MM.1S (cell line): Measurements from ENCODE around the gene SRRM4.

Source experiments
- DNase-seq: peaks from one replicate; pipeline ENCODE4 v3.0.0-alpha.2; 2015
- H2AFZ ChIP-seq: fragments of 300-600 bp; sonication (generic); 2 replicates; pipeline ENCODE4 v1.6.0; 2016; ENCODE audit warnings: antibody characterized with exemption, low read length
- H3F3A ChIP-seq: fragments of 300-600 bp; sonication (generic); 2 replicates; pipeline ENCODE4 v1.6.1; 2016; ENCODE audit warnings: mild to moderate bottlenecking, antibody characterized with exemption, low read length, moderate library complexity, mixed read lengths; ENCODE audit not compliant: insufficient read depth
- H3K27ac ChIP-seq: fragments of 300-600 bp; sonication (generic); 2 replicates; pipeline ENCODE4 v1.5.1; 2016; ENCODE audit warnings: mild to moderate bottlenecking, low read length
- H3K27me3 ChIP-seq: fragments of 300-600 bp; sonication (generic); replicated peaks from 2 replicates; pipeline ENCODE4 v1.6.0; 2016; ENCODE audit warnings: low read length; ENCODE audit not compliant: insufficient read depth
- H3K36me3 ChIP-seq: fragments of 300-600 bp; sonication (generic); replicated peaks from 2 replicates; pipeline ENCODE4 v1.6.1; 2016; ENCODE audit warnings: mild to moderate bottlenecking, low read length, mixed read lengths; ENCODE audit not compliant: insufficient read depth
- H3K4me1 ChIP-seq: fragments of 300-600 bp; sonication (generic); 2 replicates; pipeline ENCODE4 v1.6.1; 2016; ENCODE audit warnings: low read length, mixed read lengths
- H3K4me2 ChIP-seq: fragments of 300-600 bp; sonication (generic); 2 replicates; pipeline ENCODE4 v1.6.0; 2016; ENCODE audit warnings: low read depth, low read length
- H3K4me3 ChIP-seq: fragments of 300-600 bp; sonication (generic); 2 replicates; pipeline ENCODE4 v1.5.1; 2016; ENCODE audit warnings: low read length, mixed read lengths
- H3K79me2 ChIP-seq: fragments of 300-600 bp; sonication (generic); 2 replicates; pipeline ENCODE4 v1.6.1; 2016; ENCODE audit warnings: mixed run types, low read length, mixed read lengths
- H3K9ac ChIP-seq: fragments of 300-600 bp; sonication (generic); 2 replicates; pipeline ENCODE4 v1.6.1; 2016; ENCODE audit warnings: low read length, mixed read lengths
- H3K9me2 ChIP-seq: fragments of 300-600 bp; sonication (generic); replicated peaks from 2 replicates; pipeline ENCODE4 v1.6.1; 2016; ENCODE audit warnings: mild to moderate bottlenecking, low read length, mixed read lengths; ENCODE audit not compliant: insufficient read depth
- H3K9me3 ChIP-seq: fragments of 300-600 bp; sonication (generic); replicated peaks from 2 replicates; pipeline ENCODE4 v1.6.1; 2016; ENCODE audit warnings: mild to moderate bottlenecking, low read length, mixed read lengths; ENCODE audit not compliant: insufficient read depth
- H4K20me1 ChIP-seq: fragments of 300-600 bp; sonication (generic); 2 replicates; pipeline ENCODE4 v1.6.1; 2016; ENCODE audit warnings: mild to moderate bottlenecking, low read length, moderate library complexity, mixed read lengths; ENCODE audit not compliant: insufficient read depth
- CTCF ChIP-seq: fragments of 300-600 bp; sonication (generic); IDR thresholded peaks from 2 replicates; pipeline ENCODE4 v1.5.1; 2016; ENCODE audit warnings: antibody characterized with exemption, low read length, mixed read lengths
- EZH2 ChIP-seq: fragments of 300-600 bp; sonication (generic); optimal IDR thresholded peaks from 2 replicates; pipeline ENCODE3; 2017; ENCODE audit warnings: low read depth, mild to moderate bottlenecking, antibody characterized with exemption, low read length, mixed read lengths
- EZH2phosphoT487 ChIP-seq: fragments of 300-600 bp; sonication (generic); IDR thresholded peaks from 2 replicates; pipeline ENCODE4 v1.6.1; 2018; ENCODE audit warnings: antibody characterized with exemption, low read length

The SRRM4 gene

GRCh38 chr12:119115296-119115905 lies 134.1 kb downstream of the SRRM4 start:
- Histone ChIP-seq H3K9me2 (no peaks in the 10 kb centered on the region), H3K79me2 (no peaks in the 10 kb centered on the region), H3K4me3 (no peak overlapping the region), H3K9ac (no peak overlapping the region), H3K27ac (no peak overlapping the region), H3K4me1 (no peaks in the 10 kb centered on the region), H3K4me2 (no peak overlapping the region), H4K20me1 (no peaks in the 10 kb centered on the region), H3F3A (no peaks in the 10 kb centered on the region), H3K36me3 (no peaks in the 10 kb centered on the region), H3K9me3 (no peaks in the 10 kb centered on the region), H2AFZ (no peak overlapping the region), H3K27me3 (no peaks in the 10 kb centered on the region)
- peak; percentile 27 for DNase-seq
- TF ChIP-seq EZH2phosphoT487, result no peak
- no peak for TF ChIP-seq EZH2
- TF ChIP-seq CTCF, result peak; percentile 57

- H3K4me1 ChIP-seq, result no peaks in the 10 kb centered on the region
- TF ChIP-seq EZH2 (no peak), CTCF (no peak), EZH2phosphoT487 (no peak)
- H2AFZ ChIP-seq, result no peak overlapping the region
- H3K9me2 ChIP-seq, result no peaks in the 10 kb centered on the region
- no peaks in the 10 kb centered on the region for H3K27me3 ChIP-seq
- H3K4me2 ChIP-seq, result no peak overlapping the region
- H3K79me2 ChIP-seq, result no peaks in the 10 kb centered on the region
- no peaks in the 10 kb centered on the region for H3K36me3 ChIP-seq
- H3K9ac ChIP-seq, result no peak overlapping the region
- no peak overlapping the region for H3K4me3 ChIP-seq
- no peak overlapping the region for H3K27ac ChIP-seq
- no peaks in the 10 kb centered on the region for H4K20me1 ChIP-seq
- no peak for DNase-seq
- H3F3A ChIP-seq, result no peaks in the 10 kb centered on the region
- no peaks in the 10 kb centered on the region for H3K9me3 ChIP-seq
These were observed 136.6 kb downstream of the SRRM4 start for GRCh38 chr12:119117936-119118335.

- no peaks in the 10 kb centered on the region for H3F3A ChIP-seq
- H2AFZ ChIP-seq, result no peak overlapping the region
- no peaks in the 10 kb centered on the region for H3K9me2 ChIP-seq
- H3K9me3 ChIP-seq, result no peaks in the 10 kb centered on the region
- no peaks in the 10 kb centered on the region for H3K4me1 ChIP-seq
- no peaks in the 10 kb centered on the region for H3K79me2 ChIP-seq
- no peak for DNase-seq
- TF ChIP-seq EZH2 (no peak), CTCF (no peak), EZH2phosphoT487 (no peak)
- H3K27me3 ChIP-seq, result no peaks in the 10 kb centered on the region
- no peak overlapping the region for H3K4me2 ChIP-seq
- H3K9ac ChIP-seq, result no peak overlapping the region
- no peak overlapping the region for H3K27ac ChIP-seq
- H3K36me3 ChIP-seq, result no peaks in the 10 kb centered on the region
- H4K20me1 ChIP-seq, result no peaks in the 10 kb centered on the region
- H3K4me3 ChIP-seq, result no peak overlapping the region
These were observed 137.3 kb downstream of the SRRM4 start for GRCh38 chr12:119118625-119119024.
